Peyer's patch (tissue), 4 donors: Measurements from ENCODE around the gene CA10. TPM values are rescaled to one million over a fixed set of nuclear protein-coding genes. Genes with fewer than 3 reads are reported as not detected.

ENCODE experiments used
- DNase-seq, 3 donors: peaks; one replicate each; pipeline ENCODE4 v3.0.0-alpha.2; 2017 to 2019
- H3K27ac ChIP-seq, 4 donors: fragments of 200-600 bp; sonication (generic); one replicate each; pipeline ENCODE4 v1.5.1; 2016 to 2019
- H3K27me3 ChIP-seq, 2 donors: fragments of 200-600 bp; sonication (generic); one replicate each; pipeline ENCODE4 v1.5.1; 2019
- H3K36me3 ChIP-seq, 3 donors: fragments of 200-600 bp; sonication (generic); one replicate each; pipeline ENCODE4 v1.5.1; 2016 to 2019
- H3K4me1 ChIP-seq, 4 donors: fragments of 200-600 bp; sonication (generic); one replicate each; pipeline ENCODE4 v1.5.1; 2016 to 2019
- H3K4me3 ChIP-seq, 4 donors: fragments of 200-600 bp; sonication (generic); 1 replicate in 3 of 4; 2 replicates in 1 of 4; pipeline ENCODE4 v1.5.1; 2016 to 2019; ENCODE audit warnings: mild to moderate bottlenecking in 1 of 4
- H3K9me3 ChIP-seq, 4 donors: fragments of 200-600 bp; sonication (generic); one replicate each; pipeline ENCODE4 v1.5.1; 2016 to 2019; ENCODE audit warnings: mild to moderate bottlenecking in 1 of 4
- POLR2A ChIP-seq, 2 donors: fragments of 450-650 bp; IDR thresholded peaks; one replicate each; pipeline ENCODE4 v1.5.1; 2017; ENCODE audit warnings: antibody characterized with exemption in 2 of 2, mild to moderate bottlenecking in 2 of 2, moderate library complexity in 2 of 2
- total RNA-seq, 4 donors: library from RNA; depleted of rRNA; stranded (reverse); fragments of >200 nt; gene quantifications; one replicate each; pipeline ENCODE4 v1.1.0, GENCODE V29; 2016
- TF ChIP-seq, protein P1 (sequence below), 6 experiments: fragments of 450-650 bp in 4 of 6; fragments of 200-600 bp in 2 of 6; sonication (generic) in 1 of 6; IDR thresholded peaks; one replicate each; pipeline ENCODE4 v1.5.1; 2017 to 2019; ENCODE audit warnings: antibody characterized with exemption in 6 of 6, mild to moderate bottlenecking in 3 of 6, moderate library complexity in 1 of 6

The CA10 gene
- total RNA-seq, 4 donors from 2014 or later = 1.4 to 1.7 TPM; not detected in 2

GRCh38 chr17:51820252-51820651 lies 338.3 kb downstream of the CA10 start:
- H3K4me1 ChIP-seq = no peaks in the 10 kb centered on the region
- H3K27ac ChIP-seq = no peak overlapping the region
- H3K36me3 ChIP-seq = no peaks in the 10 kb centered on the region
- H3K9me3 ChIP-seq = no peaks in the 10 kb centered on the region
- TF ChIP-seq POLR2A (IDR thresholded peaks at IDR 0.05) = no peak
- TF ChIP-seq, protein P1, sequence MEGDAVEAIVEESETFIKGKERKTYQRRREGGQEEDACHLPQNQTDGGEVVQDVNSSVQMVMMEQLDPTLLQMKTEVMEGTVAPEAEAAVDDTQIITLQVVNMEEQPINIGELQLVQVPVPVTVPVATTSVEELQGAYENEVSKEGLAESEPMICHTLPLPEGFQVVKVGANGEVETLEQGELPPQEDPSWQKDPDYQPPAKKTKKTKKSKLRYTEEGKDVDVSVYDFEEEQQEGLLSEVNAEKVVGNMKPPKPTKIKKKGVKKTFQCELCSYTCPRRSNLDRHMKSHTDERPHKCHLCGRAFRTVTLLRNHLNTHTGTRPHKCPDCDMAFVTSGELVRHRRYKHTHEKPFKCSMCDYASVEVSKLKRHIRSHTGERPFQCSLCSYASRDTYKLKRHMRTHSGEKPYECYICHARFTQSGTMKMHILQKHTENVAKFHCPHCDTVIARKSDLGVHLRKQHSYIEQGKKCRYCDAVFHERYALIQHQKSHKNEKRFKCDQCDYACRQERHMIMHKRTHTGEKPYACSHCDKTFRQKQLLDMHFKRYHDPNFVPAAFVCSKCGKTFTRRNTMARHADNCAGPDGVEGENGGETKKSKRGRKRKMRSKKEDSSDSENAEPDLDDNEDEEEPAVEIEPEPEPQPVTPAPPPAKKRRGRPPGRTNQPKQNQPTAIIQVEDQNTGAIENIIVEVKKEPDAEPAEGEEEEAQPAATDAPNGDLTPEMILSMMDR (IDR thresholded peaks at IDR 0.05) = no peak
- no peak overlapping the region for H3K4me3 ChIP-seq
- H3K27me3 ChIP-seq = no peaks in the 10 kb centered on the region
- DNase-seq = no peak

DNA sequence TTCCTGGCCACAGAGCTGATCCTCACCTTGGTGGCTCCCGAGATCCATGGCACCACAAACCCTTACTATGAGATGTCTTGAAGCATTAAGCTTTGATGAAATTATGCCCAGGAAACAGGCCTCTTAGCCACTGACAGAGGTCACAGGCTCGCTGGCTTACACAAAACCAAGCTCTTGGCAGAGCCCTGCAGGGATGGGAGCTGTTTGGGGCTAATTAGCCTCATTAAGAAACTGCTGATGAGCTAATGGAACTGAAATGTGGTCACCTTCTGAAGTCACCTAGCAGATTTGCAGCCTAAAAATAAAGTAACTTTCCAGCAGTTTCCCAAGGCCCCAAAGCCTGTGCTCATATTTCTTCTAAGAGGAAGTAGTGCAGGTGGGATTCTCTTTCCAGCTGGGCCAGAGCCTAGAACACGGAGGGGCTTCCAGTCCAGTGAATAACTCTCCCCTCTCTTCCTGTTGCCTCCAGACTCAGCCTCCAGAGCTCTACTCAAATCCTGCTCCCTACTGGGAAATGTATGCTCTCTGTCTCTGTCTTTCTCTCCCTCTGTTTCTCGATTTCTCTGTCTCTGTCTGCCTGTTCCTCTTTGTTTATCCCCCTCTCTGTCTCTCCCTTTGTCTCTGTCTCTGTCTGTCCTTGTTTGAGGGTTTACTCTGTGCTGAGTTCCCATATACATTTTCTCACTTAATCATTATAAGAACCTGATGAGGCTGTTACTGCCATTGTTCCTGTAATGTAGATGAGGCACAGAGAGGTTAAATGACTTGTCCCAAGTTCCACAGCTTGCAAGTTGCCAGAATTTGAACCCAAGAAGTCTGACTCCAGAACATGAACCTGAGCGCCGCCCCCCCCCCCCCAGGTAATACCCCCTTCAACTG lies 338.9 kb downstream of the CA10 start:
- TF ChIP-seq, protein P1 (IDR thresholded peaks at IDR 0.05) = no peak
- no peak for TF ChIP-seq POLR2A (IDR thresholded peaks at IDR 0.05)
- Histone ChIP-seq H3K27ac (no peak overlapping the region), H3K9me3 (no peaks in the 10 kb centered on the region), H3K27me3 (no peaks in the 10 kb centered on the region), H3K4me3 (no peak overlapping the region), H3K4me1 (no peaks in the 10 kb centered on the region), H3K36me3 (no peaks in the 10 kb centered on the region)
- no peak for DNase-seq

- H3K9me3 ChIP-seq = no peaks in the 10 kb centered on the region
- DNase-seq = no peak
- H3K27me3 ChIP-seq = no peaks in the 10 kb centered on the region
- H3K27ac ChIP-seq = no peak overlapping the region
- H3K36me3 ChIP-seq = no peaks in the 10 kb centered on the region
- TF ChIP-seq, protein P1 (IDR thresholded peaks at IDR 0.05) = no peak
- no peak for TF ChIP-seq POLR2A (IDR thresholded peaks at IDR 0.05)
- H3K4me1 ChIP-seq = no peaks in the 10 kb centered on the region
- no peak overlapping the region for H3K4me3 ChIP-seq
Observed at GRCh38 chr17:51818777-51819176, 339.7 kb downstream of the CA10 start.

- no peak for DNase-seq
- H3K27ac ChIP-seq = no peak overlapping the region
- H3K4me3 ChIP-seq = no peak overlapping the region
- no peaks in the 10 kb centered on the region for H3K27me3 ChIP-seq
- H3K9me3 ChIP-seq = no peaks in the 10 kb centered on the region
- H3K36me3 ChIP-seq = no peaks in the 10 kb centered on the region
- no peak for TF ChIP-seq POLR2A (IDR thresholded peaks at IDR 0.05)
- TF ChIP-seq, protein P1 (IDR thresholded peaks at IDR 0.05) = no peak
- H3K4me1 ChIP-seq = no peaks in the 10 kb centered on the region
Observed at GRCh38 chr17:51817955-51818354, 340.6 kb downstream of the CA10 start.

GRCh38 chr17:51817117-51817516 lies 341.4 kb downstream of the CA10 start:
- DNase-seq = no peak
- TF ChIP-seq POLR2A (IDR thresholded peaks at IDR 0.05) = no peak
- TF ChIP-seq, protein P1 (IDR thresholded peaks at IDR 0.05) = no peak
- no peaks in the 10 kb centered on the region for H3K27me3 ChIP-seq
- H3K4me1 ChIP-seq = no peaks in the 10 kb centered on the region
- no peaks in the 10 kb centered on the region for H3K36me3 ChIP-seq
- H3K27ac ChIP-seq = no peak overlapping the region
- H3K9me3 ChIP-seq = no peaks in the 10 kb centered on the region
- no peak overlapping the region for H3K4me3 ChIP-seq
